OCI-LY1 (cell line): Measurements from ENCODE around the gene SNAP25.

Source experiments
- H2AFZ ChIP-seq: fragments of 200-600 bp; sonication (generic), shearing (Covaris generic); 2 replicates; pipeline ENCODE4 v1.6.0; 2014; ENCODE audit warnings: antibody characterized with exemption, mild to moderate bottlenecking, low read length
- H3F3A ChIP-seq: fragments of 200-600 bp; sonication (generic), shearing (Covaris generic); 2 replicates; pipeline ENCODE4 v1.6.0; 2014; ENCODE audit warnings: mild to moderate bottlenecking, antibody characterized with exemption, low read length, moderate library complexity; ENCODE audit not compliant: insufficient read depth
- H3K27ac ChIP-seq: fragments of 200-600 bp; sonication (generic); 2 replicates; pipeline ENCODE4 v1.5.1; 2014; ENCODE audit warnings: low read length, mixed run types, mild to moderate bottlenecking, low read depth; ENCODE audit not compliant: poor library complexity, severe bottlenecking
- H3K27me3 ChIP-seq: fragments of 200-600 bp; sonication (generic); 2 replicates; pipeline ENCODE4 v1.6.0; 2014; ENCODE audit warnings: antibody characterized with exemption, mild to moderate bottlenecking, low read length, moderate library complexity; ENCODE audit not compliant: insufficient read depth
- H3K36me3 ChIP-seq: fragments of 200-600 bp; sonication (generic); 2 replicates; pipeline ENCODE4 v1.6.1; 2014; ENCODE audit warnings: mild to moderate bottlenecking, antibody characterized with exemption, low read length, moderate library complexity, mixed read lengths; ENCODE audit not compliant: insufficient read depth
- H3K4me1 ChIP-seq: fragments of 200-600 bp; sonication (generic); 2 replicates; pipeline ENCODE4 v1.5.1; 2014; ENCODE audit warnings: mild to moderate bottlenecking, low read length, moderate library complexity; ENCODE audit not compliant: insufficient read depth, severe bottlenecking
- H3K4me2 ChIP-seq: fragments of 200-600 bp; sonication (generic), shearing (Covaris generic); 2 replicates; pipeline ENCODE4 v1.6.1; 2014; ENCODE audit warnings: low read length
- H3K4me3 ChIP-seq: fragments of 200-600 bp; sonication (generic); 2 replicates; pipeline ENCODE4 v1.5.1; 2014; ENCODE audit warnings: low read length, low read depth, mild to moderate bottlenecking, mixed read lengths; ENCODE audit not compliant: poor library complexity, severe bottlenecking
- H3K79me2 ChIP-seq: fragments of 200-600 bp; shearing (Covaris generic); 2 replicates; pipeline ENCODE4 v1.6.1; 2016; ENCODE audit warnings: mixed run types, low read length, mixed read lengths; ENCODE audit not compliant: insufficient read depth
- H3K9ac ChIP-seq: fragments of 200-600 bp; sonication (generic), shearing (Covaris generic); 2 replicates; pipeline ENCODE4 v1.6.1; 2014; ENCODE audit warnings: mild to moderate bottlenecking, low read length, mixed read lengths
- H3K9me2 ChIP-seq: fragments of 200-600 bp; sonication (generic), shearing (Covaris generic); 2 replicates; pipeline ENCODE4 v1.6.1; 2014; ENCODE audit warnings: low read depth, mild to moderate bottlenecking, low read length, mixed read lengths
- H3K9me3 ChIP-seq: fragments of 200-600 bp; shearing (Covaris generic); 2 replicates; pipeline ENCODE4 v1.6.1; 2014; ENCODE audit warnings: low read length, mixed read lengths
- H4K20me1 ChIP-seq: fragments of 200-600 bp; sonication (generic), shearing (Covaris generic); 2 replicates; pipeline ENCODE4 v1.6.0; 2016; ENCODE audit warnings: mild to moderate bottlenecking, low read length; ENCODE audit not compliant: insufficient read depth
- CTCF ChIP-seq: fragments of 200-600 bp; sonication (generic), shearing (Covaris generic); IDR thresholded peaks from 2 replicates; pipeline ENCODE4 v1.5.1; 2017; ENCODE audit warnings: mild to moderate bottlenecking, antibody characterized with exemption, low read length, moderate library complexity, mixed read lengths
- EZH2 ChIP-seq: fragments of 200-600 bp; sonication (generic), shearing (Covaris generic); IDR thresholded peaks from 2 replicates; pipeline ENCODE4 v1.8.0; 2017; ENCODE audit warnings: borderline replicate concordance, mixed run types, mild to moderate bottlenecking, antibody characterized with exemption, low read length, moderate library complexity, mixed read lengths

Gene SNAP25

GRCh38 chr20:10288421-10288820, 69.8 kb downstream of the SNAP25 start:
- Histone ChIP-seq H3K27me3 (no peaks in the 10 kb centered on the region), H3K4me1 (no peaks in the 10 kb centered on the region)

GRCh38 chr20:10288954-10289646, 70.5 kb downstream of the SNAP25 start:
- H3K9me2 ChIP-seq = no peaks in the 10 kb centered on the region
- H3K27ac ChIP-seq = no peak overlapping the region
- no peaks in the 10 kb centered on the region for H3K36me3 ChIP-seq
- H3F3A ChIP-seq = no peaks in the 10 kb centered on the region
- no peaks in the 10 kb centered on the region for H3K4me1 ChIP-seq
- H2AFZ ChIP-seq = no peak overlapping the region
- no peaks in the 10 kb centered on the region for H3K27me3 ChIP-seq
- H4K20me1 ChIP-seq = no peaks in the 10 kb centered on the region
- TF ChIP-seq EZH2 (no peak), CTCF (no peak)
- H3K79me2 ChIP-seq = no peaks in the 10 kb centered on the region
- H3K4me2 ChIP-seq = no peak overlapping the region
- no peak overlapping the region for H3K4me3 ChIP-seq
- no peak overlapping the region for H3K9ac ChIP-seq
- H3K9me3 ChIP-seq = no peaks in the 10 kb centered on the region

More at GRCh38 chr20:10288421-10288820, 69.8 kb downstream of the SNAP25 start:
- no peak overlapping the region for H3K4me2 ChIP-seq
- no peak overlapping the region for H3K4me3 ChIP-seq
- no peak overlapping the region for H2AFZ ChIP-seq
- H3K9ac ChIP-seq = no peak overlapping the region
- no peaks in the 10 kb centered on the region for H3K9me3 ChIP-seq
- H4K20me1 ChIP-seq = no peaks in the 10 kb centered on the region
- no peaks in the 10 kb centered on the region for H3F3A ChIP-seq
- TF ChIP-seq EZH2 (no peak), CTCF (no peak)
- no peaks in the 10 kb centered on the region for H3K36me3 ChIP-seq
- H3K9me2 ChIP-seq = no peaks in the 10 kb centered on the region
- no peak overlapping the region for H3K27ac ChIP-seq
- no peaks in the 10 kb centered on the region for H3K79me2 ChIP-seq

- Histone ChIP-seq H3K4me2 (no peak overlapping the region), H2AFZ (no peak overlapping the region), H3K4me3 (no peak overlapping the region), H3K9ac (no peak overlapping the region), H3K9me3 (no peaks in the 10 kb centered on the region), H3K4me1 (no peaks in the 10 kb centered on the region), H3K36me3 (no peaks in the 10 kb centered on the region), H3K27ac (no peak overlapping the region), H3K9me2 (no peaks in the 10 kb centered on the region), H3K27me3 (no peaks in the 10 kb centered on the region), H3K79me2 (no peaks in the 10 kb centered on the region), H4K20me1 (no peaks in the 10 kb centered on the region), H3F3A (no peaks in the 10 kb centered on the region)
- TF ChIP-seq CTCF (no peak), EZH2 (no peak)
These were observed 73.1 kb downstream of the SNAP25 start for GRCh38 chr20:10291568-10292248.
